ENCODE measurements around the gene TTC29.
"Not testable (repeated sequence)": the region's sequence is repeated elsewhere in the genome, so short reads cannot be mapped to it uniquely, and the experiment has no call there.

Gene TTC29

GRCh38 chr4:146674829-146675570 is 270.7 kb downstream of the TTC29 start:
- Histone ChIP-seq H3K9me3 (ENCODE audit: insufficient read depth, low read depth, low read length) (no peaks in the 10 kb centered on the region), H3K4me3 (ENCODE audit: low read length) (no peak overlapping the region), H3K27me3 (ENCODE audit: insufficient read depth, low read length) (no peaks in the 10 kb centered on the region), H3K4me1 (ENCODE audit: insufficient read depth, low read length) (no peaks in the 10 kb centered on the region), H3K27ac (ENCODE audit: low read length) (no peak overlapping the region), H3K9ac (ENCODE audit: low read depth, low read length) (no peak overlapping the region), H3K36me3 (ENCODE audit: insufficient read depth, low read depth, low read length) (no peaks in the 10 kb centered on the region)

- H3K27ac ChIP-seq (ENCODE audit: low read length); H3K4me1 ChIP-seq (ENCODE audit: insufficient read depth, low read length); H3K4me3 ChIP-seq (ENCODE audit: low read length): not testable (repeated sequence)
Measured at GRCh38 chr4:146663968-146664311, 281.7 kb downstream of the TTC29 start.

GRCh38 chr4:146661367-146661766 is 284.3 kb downstream of the TTC29 start:
- no peak overlapping the region for H3K4me3 ChIP-seq (ENCODE audit: low read length)
- H3K9me3 ChIP-seq (ENCODE audit: insufficient read depth, low read depth, low read length) = no peaks in the 10 kb centered on the region
- no peak overlapping the region for H3K27ac ChIP-seq (ENCODE audit: low read length)
- H3K4me1 ChIP-seq (ENCODE audit: insufficient read depth, low read length) = no peaks in the 10 kb centered on the region
- H3K36me3 ChIP-seq (ENCODE audit: insufficient read depth, low read depth, low read length) = no peaks in the 10 kb centered on the region
- no peak overlapping the region for H3K9ac ChIP-seq (ENCODE audit: low read depth, low read length)
- peaks cover 37% of the 10 kb centered on the region for H3K27me3 ChIP-seq (ENCODE audit: insufficient read depth, low read length)

More at GRCh38 chr4:146663968-146664311, 281.7 kb downstream of the TTC29 start:
- peaks cover 11% of the 10 kb centered on the region for H3K27me3 ChIP-seq (ENCODE audit: insufficient read depth, low read length)
- H3K9me3 ChIP-seq (ENCODE audit: insufficient read depth, low read depth, low read length); H3K36me3 ChIP-seq (ENCODE audit: insufficient read depth, low read depth, low read length); H3K9ac ChIP-seq (ENCODE audit: low read depth, low read length): not testable (repeated sequence)
